MM.1S (cell line): Measurements from ENCODE around the gene FBXW10B.
"Not testable (repeated sequence)": the region's sequence is repeated elsewhere in the genome, so short reads cannot be mapped to it uniquely, and the experiment has no call there.

Source experiments
- DNase-seq: peaks from one replicate; pipeline ENCODE4 v3.0.0-alpha.2; 2015
- H2AFZ ChIP-seq: fragments of 300-600 bp; sonication (generic); 2 replicates; pipeline ENCODE4 v1.6.0; 2016; ENCODE audit warnings: antibody characterized with exemption, low read length
- H3F3A ChIP-seq: fragments of 300-600 bp; sonication (generic); 2 replicates; pipeline ENCODE4 v1.6.1; 2016; ENCODE audit warnings: mild to moderate bottlenecking, antibody characterized with exemption, low read length, moderate library complexity, mixed read lengths; ENCODE audit not compliant: insufficient read depth
- H3K27ac ChIP-seq: fragments of 300-600 bp; sonication (generic); 2 replicates; pipeline ENCODE4 v1.5.1; 2016; ENCODE audit warnings: mild to moderate bottlenecking, low read length
- H3K27me3 ChIP-seq: fragments of 300-600 bp; sonication (generic); replicated peaks from 2 replicates; pipeline ENCODE4 v1.6.0; 2016; ENCODE audit warnings: low read length; ENCODE audit not compliant: insufficient read depth
- H3K36me3 ChIP-seq: fragments of 300-600 bp; sonication (generic); replicated peaks from 2 replicates; pipeline ENCODE4 v1.6.1; 2016; ENCODE audit warnings: mild to moderate bottlenecking, low read length, mixed read lengths; ENCODE audit not compliant: insufficient read depth
- H3K4me1 ChIP-seq: fragments of 300-600 bp; sonication (generic); 2 replicates; pipeline ENCODE4 v1.6.1; 2016; ENCODE audit warnings: low read length, mixed read lengths
- H3K4me2 ChIP-seq: fragments of 300-600 bp; sonication (generic); 2 replicates; pipeline ENCODE4 v1.6.0; 2016; ENCODE audit warnings: low read depth, low read length
- H3K4me3 ChIP-seq: fragments of 300-600 bp; sonication (generic); 2 replicates; pipeline ENCODE4 v1.5.1; 2016; ENCODE audit warnings: low read length, mixed read lengths
- H3K79me2 ChIP-seq: fragments of 300-600 bp; sonication (generic); 2 replicates; pipeline ENCODE4 v1.6.1; 2016; ENCODE audit warnings: mixed run types, low read length, mixed read lengths
- H3K9ac ChIP-seq: fragments of 300-600 bp; sonication (generic); 2 replicates; pipeline ENCODE4 v1.6.1; 2016; ENCODE audit warnings: low read length, mixed read lengths
- H3K9me2 ChIP-seq: fragments of 300-600 bp; sonication (generic); replicated peaks from 2 replicates; pipeline ENCODE4 v1.6.1; 2016; ENCODE audit warnings: mild to moderate bottlenecking, low read length, mixed read lengths; ENCODE audit not compliant: insufficient read depth
- H3K9me3 ChIP-seq: fragments of 300-600 bp; sonication (generic); replicated peaks from 2 replicates; pipeline ENCODE4 v1.6.1; 2016; ENCODE audit warnings: mild to moderate bottlenecking, low read length, mixed read lengths; ENCODE audit not compliant: insufficient read depth
- H4K20me1 ChIP-seq: fragments of 300-600 bp; sonication (generic); 2 replicates; pipeline ENCODE4 v1.6.1; 2016; ENCODE audit warnings: mild to moderate bottlenecking, low read length, moderate library complexity, mixed read lengths; ENCODE audit not compliant: insufficient read depth
- EZH2 ChIP-seq: fragments of 300-600 bp; sonication (generic); optimal IDR thresholded peaks from 2 replicates; pipeline ENCODE3; 2017; ENCODE audit warnings: low read depth, mild to moderate bottlenecking, antibody characterized with exemption, low read length, mixed read lengths
- EZH2phosphoT487 ChIP-seq: fragments of 300-600 bp; sonication (generic); IDR thresholded peaks from 2 replicates; pipeline ENCODE4 v1.6.1; 2018; ENCODE audit warnings: antibody characterized with exemption, low read length
- TF ChIP-seq, protein P1 (sequence below): fragments of 300-600 bp; sonication (generic); IDR thresholded peaks from 2 replicates; pipeline ENCODE4 v1.5.1; 2016; ENCODE audit warnings: antibody characterized with exemption, low read length, mixed read lengths

FBXW10B gene

DNA sequence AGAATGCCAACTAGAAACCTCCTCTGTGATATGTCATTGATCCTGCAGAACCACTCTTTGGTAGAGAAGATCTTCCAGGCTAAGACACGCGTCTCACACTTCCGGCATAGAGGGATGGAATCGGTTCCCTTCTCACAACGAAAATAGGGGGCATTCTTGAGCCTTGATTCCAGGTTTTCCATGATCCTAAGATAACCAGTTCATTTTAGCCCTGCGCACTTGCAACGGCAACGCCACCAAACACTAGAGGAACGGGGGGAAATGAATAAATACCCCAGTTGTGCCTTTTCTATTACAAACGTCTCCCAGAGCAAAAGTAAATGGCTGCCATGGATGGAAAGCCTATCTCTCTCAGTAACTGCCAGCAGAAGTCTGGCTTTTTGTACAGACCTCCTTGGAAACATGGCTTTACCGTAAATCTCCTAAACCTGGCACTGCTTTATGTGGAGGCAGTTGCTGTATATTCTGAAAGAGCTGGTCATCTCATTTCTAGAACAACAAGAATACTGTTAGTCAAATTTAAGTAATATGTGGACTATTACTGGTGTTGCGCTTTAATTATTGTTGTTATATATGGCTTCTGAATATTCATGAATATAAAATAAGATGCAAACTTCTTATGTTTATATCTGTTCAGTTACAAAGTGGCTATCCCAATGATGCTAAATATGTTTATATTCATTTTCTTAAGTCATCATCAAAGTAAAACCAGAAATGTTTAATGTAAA, at the start of gene FBXW10B:
Gene FBXW10B, minus strand, starts transcription at position 374 of the 728 bp plus-strand sequence. Its CDS starts 192 bp downstream, at position 182.
- not testable (repeated sequence) for H2AFZ ChIP-seq, H3K36me3 ChIP-seq, H3K4me1 ChIP-seq, H3K4me2 ChIP-seq, H3K9me2 ChIP-seq, H3K9ac ChIP-seq, H3K4me3 ChIP-seq, DNase-seq, H4K20me1 ChIP-seq, H3K9me3 ChIP-seq, H3K79me2 ChIP-seq, H3K27me3 ChIP-seq, H3K27ac ChIP-seq, H3F3A ChIP-seq

- Histone ChIP-seq H4K20me1 (no peaks in the 10 kb centered on the region), H3K4me2 (no peak overlapping the region), H3K79me2 (no peaks in the 10 kb centered on the region), H3K9ac (no peak overlapping the region), H3F3A (no peaks in the 10 kb centered on the region), H2AFZ (no peak overlapping the region), H3K36me3 (no peaks in the 10 kb centered on the region), H3K27ac (no peak overlapping the region), H3K9me2 (no peaks in the 10 kb centered on the region), H3K9me3 (no peaks in the 10 kb centered on the region), H3K4me1 (no peaks in the 10 kb centered on the region), H3K27me3 (no peaks in the 10 kb centered on the region), H3K4me3 (no peak overlapping the region)
- DNase-seq = no peak
- TF ChIP-seq, protein P1, sequence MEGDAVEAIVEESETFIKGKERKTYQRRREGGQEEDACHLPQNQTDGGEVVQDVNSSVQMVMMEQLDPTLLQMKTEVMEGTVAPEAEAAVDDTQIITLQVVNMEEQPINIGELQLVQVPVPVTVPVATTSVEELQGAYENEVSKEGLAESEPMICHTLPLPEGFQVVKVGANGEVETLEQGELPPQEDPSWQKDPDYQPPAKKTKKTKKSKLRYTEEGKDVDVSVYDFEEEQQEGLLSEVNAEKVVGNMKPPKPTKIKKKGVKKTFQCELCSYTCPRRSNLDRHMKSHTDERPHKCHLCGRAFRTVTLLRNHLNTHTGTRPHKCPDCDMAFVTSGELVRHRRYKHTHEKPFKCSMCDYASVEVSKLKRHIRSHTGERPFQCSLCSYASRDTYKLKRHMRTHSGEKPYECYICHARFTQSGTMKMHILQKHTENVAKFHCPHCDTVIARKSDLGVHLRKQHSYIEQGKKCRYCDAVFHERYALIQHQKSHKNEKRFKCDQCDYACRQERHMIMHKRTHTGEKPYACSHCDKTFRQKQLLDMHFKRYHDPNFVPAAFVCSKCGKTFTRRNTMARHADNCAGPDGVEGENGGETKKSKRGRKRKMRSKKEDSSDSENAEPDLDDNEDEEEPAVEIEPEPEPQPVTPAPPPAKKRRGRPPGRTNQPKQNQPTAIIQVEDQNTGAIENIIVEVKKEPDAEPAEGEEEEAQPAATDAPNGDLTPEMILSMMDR = no peak
- no peak for TF ChIP-seq EZH2
- TF ChIP-seq EZH2phosphoT487 = no peak
Measured at GRCh38 chr17:15663691-15664090, 44.2 kb upstream of the FBXW10B start.

- Histone ChIP-seq H3K4me3 (no peak overlapping the region), H4K20me1 (no peaks in the 10 kb centered on the region), H2AFZ (no peak overlapping the region), H3K4me1 (no peaks in the 10 kb centered on the region), H3K36me3 (no peaks in the 10 kb centered on the region), H3K79me2 (no peaks in the 10 kb centered on the region), H3K9me3 (no peaks in the 10 kb centered on the region), H3F3A (no peaks in the 10 kb centered on the region), H3K27me3 (no peaks in the 10 kb centered on the region), H3K9ac (no peak overlapping the region), H3K9me2 (no peaks in the 10 kb centered on the region), H3K4me2 (no peak overlapping the region), H3K27ac (no peak overlapping the region)
- TF ChIP-seq, protein P1 = no peak
- TF ChIP-seq EZH2phosphoT487 = no peak
- TF ChIP-seq EZH2 = no peak
- no peak for DNase-seq
Measured at GRCh38 chr17:15663176-15663575, 43.7 kb upstream of the FBXW10B start.

GRCh38 chr17:15662681-15663080, 43.2 kb upstream of the FBXW10B start:
- Histone ChIP-seq H3K4me1 (no peaks in the 10 kb centered on the region), H2AFZ (no peak overlapping the region), H3K36me3 (no peaks in the 10 kb centered on the region), H3K4me3 (no peak overlapping the region), H3K9me2 (no peaks in the 10 kb centered on the region), H3K79me2 (no peaks in the 10 kb centered on the region), H3K4me2 (no peak overlapping the region), H4K20me1 (no peaks in the 10 kb centered on the region), H3K27ac (no peak overlapping the region), H3K9ac (no peak overlapping the region), H3F3A (no peaks in the 10 kb centered on the region), H3K9me3 (no peaks in the 10 kb centered on the region), H3K27me3 (no peaks in the 10 kb centered on the region)
- no peak for DNase-seq
- TF ChIP-seq EZH2phosphoT487 (no peak), EZH2 (no peak)
- TF ChIP-seq, protein P1 = no peak
